Measurements from ENCODE around the gene ATF3.

ATF3 gene

GRCh38 chr1:212587016-212587887, 21.3 kb upstream of the ATF3 start:
- DNase-seq = no peak

DNA sequence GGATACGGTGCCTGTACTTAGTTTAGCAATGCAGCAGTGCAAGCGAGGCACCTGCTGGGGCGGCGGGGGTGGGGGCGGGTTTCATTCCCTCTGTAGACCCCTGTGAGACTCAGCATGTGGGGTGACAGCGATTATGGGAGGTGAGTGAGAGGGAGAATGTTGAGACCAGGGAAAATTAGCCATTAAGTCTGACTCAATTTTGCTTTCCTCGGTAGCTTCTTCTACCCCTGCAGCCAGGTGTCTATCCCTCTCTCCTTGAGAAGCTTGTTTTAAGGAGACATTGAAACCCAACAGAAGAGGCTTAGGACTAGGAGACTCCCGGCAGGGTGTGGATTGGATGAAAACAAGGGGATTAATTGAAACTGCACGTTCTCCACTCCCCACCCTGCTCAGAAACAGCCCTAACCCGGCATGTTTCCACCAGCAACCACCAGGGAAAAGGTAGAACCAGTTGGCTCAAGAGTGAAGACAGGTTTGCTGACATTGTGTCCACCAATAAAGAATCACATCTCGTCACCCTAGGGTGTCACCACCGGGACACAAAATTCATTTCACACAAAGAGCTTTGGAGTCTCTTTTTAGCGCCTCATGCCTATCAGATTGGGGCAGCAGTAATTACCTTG, 20.6 kb upstream of the ATF3 start:
- no peak for DNase-seq

DNA sequence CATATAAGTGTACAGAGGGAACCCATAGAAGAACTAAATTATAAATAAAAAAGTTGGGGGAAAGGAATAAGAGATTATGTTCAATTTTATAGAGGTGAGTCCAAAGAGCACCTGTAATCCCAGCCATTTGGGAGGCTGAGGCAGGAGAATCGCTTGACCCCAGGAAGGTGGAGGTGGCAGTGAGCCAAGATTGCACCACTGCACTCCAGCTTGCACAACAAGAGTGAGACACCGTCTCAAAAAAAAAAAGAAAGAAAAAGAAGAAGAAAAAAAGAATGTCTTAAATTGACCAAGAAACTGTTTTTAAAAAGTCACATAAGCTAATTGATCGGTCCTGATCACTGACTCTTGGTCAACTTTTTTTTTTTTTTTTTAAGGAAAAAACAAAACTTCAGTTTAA, 19.1 kb upstream of the ATF3 start:
- no peak for DNase-seq

DNA sequence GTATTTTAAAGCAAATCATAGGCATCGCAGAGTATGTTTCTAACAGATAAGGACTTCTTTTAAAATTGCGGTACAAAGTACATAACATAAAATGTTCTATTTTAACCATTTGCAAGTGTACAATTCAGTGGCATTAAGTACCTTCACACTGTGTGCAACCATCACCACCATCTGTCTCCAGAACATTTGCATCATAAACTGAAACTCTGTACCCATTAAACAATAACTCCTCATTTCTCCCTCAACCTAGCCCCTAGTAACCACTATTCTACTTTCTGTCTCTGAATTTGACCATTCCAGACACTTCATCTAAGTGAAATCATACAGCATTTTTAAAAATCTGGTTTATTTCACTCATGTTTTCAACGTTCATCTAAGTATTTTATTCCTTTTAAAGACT, 16.6 kb upstream of the ATF3 start:
- no peak for DNase-seq

- no peak for DNase-seq
These were observed 14.7 kb upstream of the ATF3 start for GRCh38 chr1:212593821-212594251.

- DNase-seq = no peak
These were observed 13.9 kb upstream of the ATF3 start for GRCh38 chr1:212594640-212595039.

DNA sequence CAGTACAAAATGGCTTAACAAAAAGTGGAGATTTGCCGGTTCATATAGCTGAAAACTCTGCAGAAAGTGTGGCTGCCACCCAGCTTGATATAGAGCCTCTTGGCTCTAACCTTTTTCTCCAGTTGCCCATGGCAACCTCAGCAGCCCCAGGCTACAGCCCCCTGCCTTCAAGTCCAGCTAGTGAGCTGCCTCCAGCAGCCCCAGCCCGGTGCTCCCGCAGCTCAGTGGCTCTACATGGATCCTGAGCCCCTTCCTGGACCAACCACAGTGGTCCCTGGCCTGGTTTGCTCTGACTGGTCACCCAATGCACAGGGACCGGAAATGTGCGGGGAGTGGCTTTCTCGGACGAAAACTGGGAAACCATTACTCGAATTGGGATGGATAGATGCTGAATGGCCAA, 13.3 kb upstream of the ATF3 start:
- no peak for DNase-seq

DNA sequence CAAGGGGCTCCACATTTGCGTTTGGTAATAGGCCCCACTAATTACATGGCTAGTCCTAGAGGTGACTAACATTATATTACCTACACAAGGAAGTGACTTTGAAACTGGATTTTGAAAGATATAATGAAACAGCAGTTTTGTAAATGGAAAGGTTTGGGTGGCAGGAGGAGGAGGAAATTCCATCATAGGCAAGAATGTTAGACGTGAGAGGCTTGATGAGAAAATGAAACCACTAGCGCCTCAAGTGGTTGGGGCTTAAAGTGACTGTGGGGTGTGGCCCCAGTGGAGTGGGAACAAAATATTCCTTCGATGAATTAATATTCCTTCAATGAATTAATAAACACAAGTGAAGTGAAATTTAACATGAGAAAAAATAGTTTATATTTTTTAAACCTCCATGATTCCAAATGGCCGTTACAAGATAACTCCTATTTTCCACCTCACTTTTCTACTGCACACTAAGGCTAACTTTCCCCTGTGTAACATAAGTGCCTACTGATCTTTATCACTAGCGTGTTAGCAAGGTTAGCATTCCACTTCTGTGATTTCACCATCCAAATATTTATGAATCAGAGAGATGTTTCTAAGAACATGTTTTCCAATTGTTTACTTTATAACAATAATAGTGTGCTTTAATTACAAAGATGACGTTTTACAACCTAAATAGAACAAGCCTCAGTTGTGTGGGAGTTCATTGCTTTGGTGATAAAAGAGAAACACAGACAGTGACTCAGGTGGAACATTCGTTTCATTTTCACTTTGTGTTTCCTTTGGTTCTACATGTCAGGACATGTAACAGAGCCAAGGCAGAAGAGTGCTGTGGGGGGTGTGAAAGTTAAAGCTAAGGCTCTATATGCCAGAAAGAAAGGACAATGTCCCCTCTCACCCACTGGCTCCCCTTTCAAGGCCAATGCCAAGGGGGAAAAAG, 12.5 kb upstream of the ATF3 start:
- DNase-seq = peak; percentile 91

- no peak for DNase-seq
These were observed 11.8 kb upstream of the ATF3 start for GRCh38 chr1:212596798-212597197.

- DNase-seq = no peak
These were observed 11.1 kb upstream of the ATF3 start for GRCh38 chr1:212597487-212597886.

GRCh38 chr1:212600071-212600915, 8.3 kb upstream of the ATF3 start:
- DNase-seq = no peak

GRCh38 chr1:212600980-212601379, 7.6 kb upstream of the ATF3 start:
- DNase-seq = peak; percentile 16

DNA sequence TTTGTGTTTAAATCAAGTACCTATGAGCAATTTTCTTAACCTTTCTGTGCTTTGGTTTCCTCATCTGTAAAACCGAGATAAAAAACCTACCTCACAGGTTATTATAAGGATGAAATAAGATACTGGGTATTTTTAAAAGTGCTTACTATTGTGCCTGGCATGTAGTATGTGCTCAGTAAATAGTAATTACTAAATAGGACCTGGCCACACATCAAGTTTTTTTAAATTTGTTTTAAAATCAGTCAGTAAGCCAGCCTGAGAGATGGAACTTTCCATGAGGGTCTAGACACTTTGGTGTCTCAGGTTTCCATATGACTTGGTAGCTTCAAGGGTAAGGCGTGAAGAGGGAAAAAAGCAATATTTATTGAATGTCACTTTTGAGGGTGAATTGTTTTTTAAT, 7.0 kb upstream of the ATF3 start:
- no peak for DNase-seq

DNA sequence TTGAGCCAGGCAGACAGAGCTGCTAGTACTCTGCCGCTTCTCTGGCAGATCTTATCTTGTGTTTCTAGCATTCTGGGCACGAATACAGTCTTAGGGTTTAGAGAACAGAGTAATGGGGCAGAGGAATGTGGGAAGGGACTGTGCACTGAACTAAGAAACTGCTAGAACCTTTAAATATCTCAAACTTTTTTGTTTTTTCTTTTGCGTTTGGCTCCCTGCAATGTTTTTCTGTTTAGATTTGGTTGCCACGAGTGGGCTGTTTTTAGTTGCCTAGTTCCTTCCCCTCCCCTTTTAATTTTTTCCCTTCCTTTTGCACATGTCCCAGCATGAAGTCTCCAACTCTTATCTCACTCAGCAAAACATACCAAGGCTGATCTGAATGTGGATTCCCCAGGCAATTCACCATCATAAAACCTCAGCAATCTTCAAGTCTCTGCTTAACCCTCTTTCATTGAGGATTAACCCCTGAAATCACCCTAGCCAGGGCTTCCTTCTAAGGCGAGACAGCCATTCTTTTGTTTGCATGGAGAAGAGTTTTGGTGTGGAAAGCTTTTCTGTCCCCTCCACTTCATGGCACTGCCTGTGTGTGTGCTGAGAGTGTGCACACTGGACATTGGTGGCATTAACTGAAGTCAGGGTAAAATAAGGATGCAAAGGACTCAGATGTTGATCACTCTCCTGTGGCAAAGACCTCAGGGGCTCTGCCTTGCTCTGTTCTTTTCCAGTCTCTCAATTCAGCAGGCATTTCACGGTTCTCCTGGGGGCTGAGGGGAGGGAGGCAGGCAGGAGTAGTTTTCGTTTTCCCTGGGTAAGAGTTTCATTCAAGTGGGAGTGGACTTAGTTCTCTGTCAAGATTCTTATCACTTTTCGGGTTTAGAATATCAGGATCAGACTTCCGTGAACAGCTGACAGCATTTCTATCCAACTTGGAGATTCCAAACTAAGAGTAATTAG, 2.8 kb upstream of the ATF3 start:
- DNase-seq = no peak

GRCh38 chr1:212606395-212607205, 2.0 kb upstream of the ATF3 start:
- no peak for DNase-seq

DNA sequence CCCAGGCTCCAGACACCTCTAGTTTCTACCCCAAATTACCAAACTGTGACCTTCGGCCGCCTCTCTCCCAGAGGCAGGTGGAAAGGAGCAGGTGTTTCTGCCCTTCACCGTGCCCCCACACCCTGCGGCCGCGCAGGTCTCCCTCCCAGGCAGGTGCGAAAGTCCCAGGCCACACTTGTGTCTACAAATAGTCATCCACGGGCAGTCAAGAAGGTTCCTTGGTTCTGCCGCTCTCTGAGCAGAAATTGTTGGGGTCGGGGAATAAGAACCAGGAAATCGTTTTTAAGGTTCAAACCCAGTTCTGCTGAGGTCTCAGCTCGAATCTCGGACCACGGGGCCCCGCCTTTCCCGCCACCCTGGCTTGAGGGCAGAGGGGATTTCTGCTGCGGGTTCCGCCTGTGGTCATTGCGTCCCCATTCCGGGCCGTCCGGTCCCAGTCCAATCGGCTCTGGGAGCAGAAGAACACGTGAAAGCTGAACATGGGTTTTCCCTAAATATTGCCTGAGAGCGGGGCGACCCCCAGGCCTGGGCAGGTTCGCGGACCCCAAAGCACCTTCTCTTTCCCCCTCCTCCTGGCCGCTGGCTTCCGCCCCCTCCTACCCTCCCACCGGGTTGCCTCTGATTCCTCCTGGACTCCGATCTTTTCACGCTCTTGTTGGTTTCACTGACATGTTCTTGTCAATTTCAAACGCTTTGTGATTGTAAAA, 1.2 kb upstream of the ATF3 start:
- DNase-seq = no peak

GRCh38 chr1:212607913-212608391, 609 bp upstream of the ATF3 start:
- no peak for DNase-seq

DNA sequence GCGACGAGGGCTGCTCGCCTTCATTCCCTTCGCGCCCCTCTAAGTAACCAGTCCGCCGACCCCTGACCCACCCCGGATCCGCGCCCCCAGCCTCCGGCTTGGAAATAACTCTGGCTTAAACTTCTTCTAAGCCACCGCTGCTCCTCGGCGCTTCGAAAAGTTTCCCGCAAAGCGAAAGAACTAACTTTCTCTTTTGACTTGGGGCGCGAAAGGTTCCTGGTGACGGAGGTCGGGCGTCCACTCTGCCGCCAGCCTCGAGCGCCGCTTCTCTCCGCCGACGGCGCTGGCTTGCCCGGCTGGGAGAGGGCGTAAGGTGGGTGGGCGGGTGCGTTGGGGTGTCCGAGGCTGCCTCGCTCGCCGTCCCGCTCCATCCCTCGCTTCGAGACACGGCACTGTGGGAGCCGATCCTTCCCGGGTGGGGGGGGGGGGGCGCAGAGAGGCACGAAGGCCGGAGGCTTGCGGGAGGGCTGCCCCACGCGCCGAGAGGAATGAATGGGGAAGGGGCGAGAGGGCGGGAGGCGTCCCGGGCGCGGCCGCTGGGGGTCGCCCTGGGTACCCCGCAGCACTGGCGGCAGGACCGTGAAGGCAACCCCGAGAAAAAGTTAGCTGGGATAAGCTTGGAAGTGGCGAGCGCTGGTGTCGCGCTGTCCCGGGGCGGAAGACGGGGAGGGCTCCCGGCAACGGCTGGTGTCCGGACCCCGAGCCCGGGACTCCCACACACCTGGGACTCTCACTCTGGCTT, 569 bp downstream of the ATF3 start:
- peak; percentile 37 for DNase-seq
